ENCODE results near the gene RNASE1. TPM values are rescaled to one million over a fixed set of nuclear protein-coding genes. Genes with fewer than 3 reads are reported as not detected.
"Not testable (repeated sequence)": the region's sequence is repeated elsewhere in the genome, so short reads cannot be mapped to it uniquely, and the experiment has no call there.

Gene RNASE1
- total RNA-seq, 1 donor from 2014 or later = 6.4 TPM

DNA sequence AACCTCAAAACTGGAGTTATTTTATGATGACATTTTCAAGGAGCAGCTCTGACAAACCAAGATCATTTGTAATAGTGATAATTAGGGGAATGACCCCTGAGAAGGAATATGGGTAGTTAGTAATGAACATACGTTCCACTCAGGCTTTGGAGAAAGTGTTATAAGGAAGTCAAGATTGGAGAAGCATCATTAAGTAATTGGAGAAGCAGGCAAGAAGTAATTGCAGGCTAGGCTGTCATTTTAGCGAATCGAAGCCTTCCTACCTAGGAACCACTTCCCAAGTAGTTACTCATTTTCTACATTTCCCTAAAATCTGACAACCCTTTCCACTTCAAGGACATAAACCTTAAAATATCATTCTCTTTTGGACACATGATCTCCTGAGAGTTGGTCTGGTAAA, 33.2 kb downstream of the RNASE1 start:
- H3K27ac Mint-ChIP-seq (ENCODE audit: unreplicated experiment) = no peak overlapping the region
- TF ChIP-seq, protein P1, sequence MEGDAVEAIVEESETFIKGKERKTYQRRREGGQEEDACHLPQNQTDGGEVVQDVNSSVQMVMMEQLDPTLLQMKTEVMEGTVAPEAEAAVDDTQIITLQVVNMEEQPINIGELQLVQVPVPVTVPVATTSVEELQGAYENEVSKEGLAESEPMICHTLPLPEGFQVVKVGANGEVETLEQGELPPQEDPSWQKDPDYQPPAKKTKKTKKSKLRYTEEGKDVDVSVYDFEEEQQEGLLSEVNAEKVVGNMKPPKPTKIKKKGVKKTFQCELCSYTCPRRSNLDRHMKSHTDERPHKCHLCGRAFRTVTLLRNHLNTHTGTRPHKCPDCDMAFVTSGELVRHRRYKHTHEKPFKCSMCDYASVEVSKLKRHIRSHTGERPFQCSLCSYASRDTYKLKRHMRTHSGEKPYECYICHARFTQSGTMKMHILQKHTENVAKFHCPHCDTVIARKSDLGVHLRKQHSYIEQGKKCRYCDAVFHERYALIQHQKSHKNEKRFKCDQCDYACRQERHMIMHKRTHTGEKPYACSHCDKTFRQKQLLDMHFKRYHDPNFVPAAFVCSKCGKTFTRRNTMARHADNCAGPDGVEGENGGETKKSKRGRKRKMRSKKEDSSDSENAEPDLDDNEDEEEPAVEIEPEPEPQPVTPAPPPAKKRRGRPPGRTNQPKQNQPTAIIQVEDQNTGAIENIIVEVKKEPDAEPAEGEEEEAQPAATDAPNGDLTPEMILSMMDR (conservative IDR thresholded peaks at IDR 0.05) = no peak
- H3K9me3 Mint-ChIP-seq = peaks cover 5% of the 10 kb centered on the region
- no peaks in the 10 kb centered on the region for H3K4me1 Mint-ChIP-seq
- no peak overlapping the region for H3K4me3 Mint-ChIP-seq
- no peaks in the 10 kb centered on the region for H3K36me3 Mint-ChIP-seq (ENCODE audit: low read depth)
- DNase-seq (ENCODE audit: low read depth, low spot score) = no peak
- no peaks in the 10 kb centered on the region for H3K27me3 Mint-ChIP-seq (ENCODE audit: low read depth)

DNA sequence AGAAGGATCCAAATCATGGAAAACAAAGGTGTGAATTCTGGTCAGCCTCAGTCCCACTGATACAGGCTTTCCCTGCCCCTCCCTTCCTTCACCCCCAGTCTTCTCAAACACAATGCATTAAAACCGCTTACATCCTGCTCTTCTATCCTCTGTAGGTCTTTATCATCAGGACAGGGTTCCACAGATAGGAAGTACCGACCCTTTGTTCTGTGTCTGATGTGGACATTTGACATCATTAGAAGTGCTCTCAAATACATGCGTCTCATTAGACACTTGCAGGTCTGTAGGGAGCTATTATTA, 34.1 kb downstream of the RNASE1 start:
- no peak overlapping the region for H3K4me3 Mint-ChIP-seq
- no peaks in the 10 kb centered on the region for H3K4me1 Mint-ChIP-seq
- H3K9me3 Mint-ChIP-seq = peaks cover 5% of the 10 kb centered on the region
- TF ChIP-seq, protein P1 (conservative IDR thresholded peaks at IDR 0.05) = no peak
- H3K36me3 Mint-ChIP-seq (ENCODE audit: low read depth) = no peaks in the 10 kb centered on the region
- peak overlapping the region; percentile 65 for H3K27ac Mint-ChIP-seq (ENCODE audit: unreplicated experiment)
- H3K27me3 Mint-ChIP-seq (ENCODE audit: low read depth) = no peaks in the 10 kb centered on the region
- DNase-seq (ENCODE audit: low read depth, low spot score) = no peak

DNA sequence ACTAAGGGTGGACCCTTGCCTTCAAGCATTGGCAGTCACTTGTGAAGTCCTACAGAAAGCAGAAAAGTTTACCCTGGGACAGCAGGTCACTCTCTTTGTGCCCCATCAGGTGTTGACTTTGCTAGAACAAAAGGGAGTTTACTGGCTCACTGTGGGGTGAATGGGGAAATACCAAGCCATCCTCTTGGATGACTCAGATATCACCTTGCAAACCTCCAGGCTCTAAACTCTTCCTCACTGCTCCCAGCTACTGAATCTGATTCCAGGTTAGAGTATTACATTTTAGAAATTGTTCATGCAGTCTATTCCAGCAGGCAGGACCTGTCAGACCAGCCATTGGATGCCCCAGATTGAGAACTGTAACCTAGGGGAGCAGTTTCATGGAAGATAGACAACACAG, 41.7 kb downstream of the RNASE1 start:
- H3K36me3 Mint-ChIP-seq (ENCODE audit: low read depth) = no peaks in the 10 kb centered on the region
- H3K4me3 Mint-ChIP-seq = no peak overlapping the region
- H3K27ac Mint-ChIP-seq (ENCODE audit: unreplicated experiment) = no peak overlapping the region
- TF ChIP-seq, protein P1 (conservative IDR thresholded peaks at IDR 0.05) = no peak
- peaks cover 2% of the 10 kb centered on the region for H3K9me3 Mint-ChIP-seq
- H3K4me1 Mint-ChIP-seq = peaks cover 15% of the 10 kb centered on the region
- DNase-seq (ENCODE audit: low read depth, low spot score) = no peak
- H3K27me3 Mint-ChIP-seq (ENCODE audit: low read depth) = no peaks in the 10 kb centered on the region

DNA sequence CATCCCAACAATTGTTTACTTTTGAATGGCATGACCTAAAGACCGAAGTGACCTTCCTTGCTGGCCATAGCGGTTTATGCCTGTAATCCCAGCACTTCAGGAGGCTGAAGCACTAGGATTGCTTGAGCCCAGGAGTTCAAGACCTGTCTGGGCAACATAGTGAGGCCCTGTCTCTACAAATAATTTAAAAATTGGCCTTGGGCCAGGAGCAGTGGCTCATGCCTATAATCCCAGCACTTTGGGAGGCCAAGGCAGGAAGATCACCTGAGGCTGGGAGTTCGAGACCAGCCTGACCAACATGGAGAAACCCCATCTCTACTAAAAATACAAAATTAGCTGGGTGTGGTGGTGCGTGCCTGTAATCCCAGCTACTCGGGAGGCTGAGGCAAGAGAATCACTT, 43.2 kb downstream of the RNASE1 start:
- DNase-seq (ENCODE audit: low read depth, low spot score); H3K27ac Mint-ChIP-seq (ENCODE audit: unreplicated experiment); H3K27me3 Mint-ChIP-seq (ENCODE audit: low read depth); H3K9me3 Mint-ChIP-seq; H3K4me3 Mint-ChIP-seq; H3K36me3 Mint-ChIP-seq (ENCODE audit: low read depth): not testable (repeated sequence)
- H3K4me1 Mint-ChIP-seq = peaks cover 15% of the 10 kb centered on the region

DNA sequence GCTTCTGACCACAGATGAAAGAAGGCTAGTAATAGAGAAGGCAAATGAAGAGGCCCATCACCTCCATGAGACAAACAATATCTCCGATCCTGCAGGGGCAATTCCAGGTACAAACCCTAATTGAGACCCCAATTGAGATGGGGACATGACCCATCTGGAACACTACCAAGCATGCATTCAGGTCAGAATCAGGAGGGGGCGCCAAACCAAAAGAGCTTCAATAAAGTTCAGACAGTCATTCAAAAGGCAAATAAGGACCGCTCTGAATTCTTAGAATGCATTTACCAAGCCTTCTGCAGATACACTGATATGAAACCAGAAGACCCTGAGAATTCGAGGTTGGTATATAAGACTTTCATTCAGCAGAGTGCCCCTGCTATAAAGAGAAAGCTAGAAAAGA, 44.7 kb downstream of the RNASE1 start:
- no peaks in the 10 kb centered on the region for H3K9me3 Mint-ChIP-seq
- H3K27me3 Mint-ChIP-seq (ENCODE audit: low read depth) = no peaks in the 10 kb centered on the region
- DNase-seq (ENCODE audit: low read depth, low spot score) = no peak
- H3K36me3 Mint-ChIP-seq (ENCODE audit: low read depth) = peaks cover 4% of the 10 kb centered on the region
- TF ChIP-seq, protein P1 (conservative IDR thresholded peaks at IDR 0.05) = peak; percentile 30
- no peak overlapping the region for H3K27ac Mint-ChIP-seq (ENCODE audit: unreplicated experiment)
- H3K4me3 Mint-ChIP-seq = no peak overlapping the region
- peaks cover 15% of the 10 kb centered on the region for H3K4me1 Mint-ChIP-seq

DNA sequence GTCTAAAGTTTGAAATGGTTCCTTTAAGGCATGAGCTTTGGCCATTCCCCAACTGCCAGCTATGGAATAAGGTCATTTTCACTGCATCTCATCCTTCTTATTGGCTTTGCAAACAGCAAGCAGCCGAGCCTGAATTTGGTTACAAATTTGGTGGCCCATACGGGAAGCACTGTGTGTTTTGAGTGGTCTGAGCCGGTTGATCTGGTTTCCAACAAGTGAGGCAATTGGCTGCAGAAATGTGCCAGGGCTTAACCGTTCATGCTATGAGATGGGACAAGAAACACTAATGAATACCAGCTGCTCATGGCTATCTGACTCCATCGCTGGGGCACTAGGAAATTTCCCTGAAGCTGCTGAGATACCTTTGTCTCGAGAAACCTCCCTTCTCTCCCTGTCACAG, 47.6 kb downstream of the RNASE1 start:
- no peak overlapping the region for H3K27ac Mint-ChIP-seq (ENCODE audit: unreplicated experiment)

More for the DNA sequence above, 47.6 kb downstream of the RNASE1 start:
- peaks cover 7% of the 10 kb centered on the region for H3K36me3 Mint-ChIP-seq (ENCODE audit: low read depth)
- H3K4me1 Mint-ChIP-seq = peaks cover 15% of the 10 kb centered on the region
- TF ChIP-seq, protein P1 (conservative IDR thresholded peaks at IDR 0.05) = no peak
- no peak overlapping the region for H3K4me3 Mint-ChIP-seq
- no peak for DNase-seq (ENCODE audit: low read depth, low spot score)
- H3K9me3 Mint-ChIP-seq = peaks cover 8% of the 10 kb centered on the region
- no peaks in the 10 kb centered on the region for H3K27me3 Mint-ChIP-seq (ENCODE audit: low read depth)
